Kidney (tissue), 14 donors: ENCODE measurements around the gene MAPRE2. TPM values are rescaled to one million over a fixed set of nuclear protein-coding genes. Genes with fewer than 3 reads are reported as not detected.

Source experiments
- DNase-seq, 5 donors: peaks; one replicate each; pipeline ENCODE4 v3.0.0-alpha.2; 2013 to 2020
- FAIRE-seq: peaks from 2 replicates; lab custom pipeline; 2012; peaks lifted over from hg19 to GRCh38; lab: Jason Lieb, UNC
- H3K27ac ChIP-seq, 2 donors: one replicate each; pipeline ENCODE4 v1.7.0; 2013; ENCODE audit warnings: low read depth in 2 of 2, low read length in 2 of 2, inconsistent platforms in 1 of 2
- H3K27me3 ChIP-seq: one replicate; pipeline ENCODE4 v1.7.1; 2013; ENCODE audit warnings: low read length, inconsistent platforms; ENCODE audit not compliant: control insufficient read depth, insufficient read depth
- H3K36me3 ChIP-seq, 3 donors: one replicate each; pipeline versions ENCODE4 v1.7.0 to v1.7.1; 2013; ENCODE audit warnings: low read length in 3 of 3, control low read depth in 1 of 3, inconsistent platforms in 1 of 3; ENCODE audit not compliant: insufficient read depth in 3 of 3, control insufficient read depth in 2 of 3
- H3K4me1 ChIP-seq, 3 donors: one replicate each; pipeline versions ENCODE4 v1.7.0 to v1.7.1; 2013; ENCODE audit warnings: low read length in 3 of 3, inconsistent platforms in 1 of 3, low read depth in 1 of 3; ENCODE audit not compliant: control insufficient read depth in 2 of 3, insufficient read depth in 2 of 3
- H3K4me3 ChIP-seq, 3 donors: one replicate each; pipeline versions ENCODE4 v1.7.0 to v1.8.1; 2013; ENCODE audit warnings: low read length in 3 of 3, control low read depth in 1 of 3, inconsistent platforms in 1 of 3
- H3K9ac ChIP-seq, 3 donors: one replicate each; pipeline versions ENCODE4 v1.7.0 to v1.7.1; 2013; ENCODE audit warnings: low read length in 3 of 3, control low read depth in 1 of 3, inconsistent platforms in 1 of 3
- H3K9me3 ChIP-seq, 3 donors: one replicate each; pipeline versions ENCODE4 v1.7.0 to v1.7.1; 2013; ENCODE audit warnings: low read length in 3 of 3, control low read depth in 1 of 3, inconsistent platforms in 1 of 3; ENCODE audit not compliant: control insufficient read depth in 2 of 3, insufficient read depth in 1 of 3
- CTCF ChIP-seq: IDR thresholded peaks from 3 replicates; pipeline ENCODE4 v1.5.1; 2012; ENCODE audit warnings: mild to moderate bottlenecking, moderate library complexity, borderline replicate concordance; ENCODE audit not compliant: insufficient read depth; ENCODE audit errors: extremely low read depth
- intact Hi-C: fragments of 100-400 bp; cut with DNase I; formaldehyde crosslinking; loops from one replicate; pipeline ENCODE4 v1.11.1; 2022
- polyA plus RNA-seq: library from polyadenylated mRNA; stranded (reverse); fragments of 350-450 nt; fragmentation: Illumina TruSeq; extraction: RNeasy Lipid Tissue Mini Kit (QIAGEN cat#74804); gene quantifications from one replicate; pipeline ENCODE4 v1.2.3, GENCODE V29; 2014; ENCODE audit warnings: low read depth, low replicate concordance; ENCODE audit not compliant: insufficient read depth
- total RNA-seq: library from RNA; stranded (reverse); fragmentation: NEBNext Ultra II Directional; extraction: Animal tissue kit (Norgen Biotek cat#: 25700); gene quantifications from one replicate; pipeline ENCODE4 v1.2.1, GENCODE V29; 2021
- donor health status: control.
- donor health status: control.
- donor health status: control.
- donor health status: control.
- donor health status: control.
- donor health status: DM: yes; HTN: yes; CAD: no.
- donor health status: Normal renal cell carcinoma (clear cell type).

Gene MAPRE2
- total and polyA plus RNA-seq, 2 donors from 2014 or later = 15.2 to 30.2 TPM

- FAIRE-seq = no peak
- Histone ChIP-seq H3K27me3 (no peaks in the 10 kb centered on the region), H3K4me1 (no peaks in the 10 kb centered on the region), H3K4me3 (no peak overlapping the region), H3K9ac (no peak overlapping the region), H3K36me3 (no peaks in the 10 kb centered on the region), H3K9me3 (no peaks in the 10 kb centered on the region), H3K27ac (no peak overlapping the region)
- intact Hi-C loops = no loop called here
- no peak for DNase-seq
- TF ChIP-seq CTCF = no peak
These were observed 137.0 kb downstream of the MAPRE2 start for GRCh38 chr18:35178260-35178659.

GRCh38 chr18:35179906-35180305, 138.7 kb downstream of the MAPRE2 start:
- Histone ChIP-seq H3K36me3 (no peaks in the 10 kb centered on the region), H3K4me1 (no peaks in the 10 kb centered on the region), H3K27ac (no peak overlapping the region), H3K9me3 (no peaks in the 10 kb centered on the region), H3K27me3 (no peaks in the 10 kb centered on the region), H3K4me3 (no peak overlapping the region), H3K9ac (no peak overlapping the region)
- no peak for DNase-seq
- no peak for TF ChIP-seq CTCF
- no peak for FAIRE-seq
- intact Hi-C loops = no loop called here

GRCh38 chr18:35180455-35180854, 139.2 kb downstream of the MAPRE2 start:
- Histone ChIP-seq H3K4me1 (no peaks in the 10 kb centered on the region), H3K27ac (no peak overlapping the region), H3K27me3 (no peaks in the 10 kb centered on the region), H3K9me3 (no peaks in the 10 kb centered on the region), H3K36me3 (no peaks in the 10 kb centered on the region), H3K4me3 (no peak overlapping the region), H3K9ac (no peak overlapping the region)
- DNase-seq (no peak), FAIRE-seq (no peak)
- intact Hi-C loops = no loop called here
- TF ChIP-seq CTCF = no peak

GRCh38 chr18:35182151-35182550, 140.9 kb downstream of the MAPRE2 start:
- Histone ChIP-seq H3K27me3 (no peaks in the 10 kb centered on the region), H3K27ac (no peak overlapping the region), H3K36me3 (no peaks in the 10 kb centered on the region), H3K9me3 (no peaks in the 10 kb centered on the region), H3K9ac (no peak overlapping the region), H3K4me3 (no peak overlapping the region), H3K4me1 (no peaks in the 10 kb centered on the region)
- FAIRE-seq (no peak), DNase-seq (no peak)
- intact Hi-C loops = no loop called here
- TF ChIP-seq CTCF = no peak
